Measurements from ENCODE around the gene MPV17L2. TPM values are rescaled to one million over a fixed set of nuclear protein-coding genes. Genes with fewer than 3 reads are reported as not detected.

MPV17L2 gene
- total and polyA plus RNA-seq, 7 experiments from 2014 or later = 4.8 to 15.5 (median 7.0) TPM

GRCh38 chr19:18230941-18231734 is 38.1 kb downstream of the MPV17L2 start:
- peaks cover 0 to 9% (median 3%) of the 10 kb centered on the region in 5 donors for H3K36me3 Mint-ChIP-seq
- H3K27ac Mint-ChIP-seq = no peak overlapping the region
- peaks cover 0 to 17% (median 9%) of the 10 kb centered on the region in 11 donors for H3K9me3 Mint-ChIP-seq
- no peak overlapping the region for H3K4me3 Mint-ChIP-seq
- DNase-seq (no peak), ATAC-seq (peak; percentile 50)
- Histone ChIP-seq H3K4me3 (ENCODE audit: low read length) (no peak overlapping the region), H3K9me3 (ENCODE audit: control insufficient read depth in 2 of 3, low read length in 3 of 3) (peaks cover 0 to 11% (median 0%) of the 10 kb centered on the region in 3 experiments), H3K27me3 (ENCODE audit: control insufficient read depth in 2 of 2, insufficient read depth in 2 of 2, low read length in 2 of 2) (peaks cover 5 to 27% of the 10 kb centered on the region in 2 donors), H3K36me3 (ENCODE audit: control insufficient read depth in 2 of 3, insufficient read depth in 3 of 3, low read length in 3 of 3) (no peaks in the 10 kb centered on the region), H3K27ac (ENCODE audit: low read depth, low read length) (no peak overlapping the region), H3K4me1 (ENCODE audit: control insufficient read depth in 2 of 2, insufficient read depth in 2 of 2, low read length in 2 of 2) (no peaks in the 10 kb centered on the region)
- ChIA-PET CTCF (interaction anchor here (0.9 kb wide), 1 partner anchor 60 kb away, joined by 3 read pairs; no protein-coding TSS in a partner anchor), POLR2A (interaction anchor here (0.7 kb wide), 1 partner anchor 671 kb away, joined by 3 read pairs; no protein-coding TSS in a partner anchor)
- intact Hi-C loops (cut with micrococcal nuclease) = no loop called here
- peaks cover 0 to 10% (median 6%) of the 10 kb centered on the region in 7 donors for H3K4me1 Mint-ChIP-seq
- peaks cover 61 to 73% (median 69%) of the 10 kb centered on the region in 5 donors for H3K27me3 Mint-ChIP-seq

- intact Hi-C loops (cut with micrococcal nuclease) = no loop called here
- POLR2A ChIA-PET = no interaction called here
These were observed 38.8 kb downstream of the MPV17L2 start for GRCh38 chr19:18231775-18232174.

GRCh38 chr19:18232540-18233223 is 39.7 kb downstream of the MPV17L2 start:
- H3K36me3 Mint-ChIP-seq = peaks cover 0 to 9% (median 6%) of the 10 kb centered on the region in 5 donors
- H3K9me3 Mint-ChIP-seq = peaks cover 0 to 17% (median 9%) of the 10 kb centered on the region in 11 donors
- Histone ChIP-seq H3K36me3 (ENCODE audit: control insufficient read depth in 2 of 3, insufficient read depth in 3 of 3, low read length in 3 of 3) (no peaks in the 10 kb centered on the region), H3K4me3 (ENCODE audit: low read length) (no peak overlapping the region), H3K27me3 (ENCODE audit: control insufficient read depth in 2 of 2, insufficient read depth in 2 of 2, low read length in 2 of 2) (peaks cover 0 to 19% of the 10 kb centered on the region in 2 donors), H3K9me3 (ENCODE audit: control insufficient read depth in 2 of 3, low read length in 3 of 3) (peaks cover 0 to 11% (median 0%) of the 10 kb centered on the region in 3 experiments), H3K4me1 (ENCODE audit: control insufficient read depth in 2 of 2, insufficient read depth in 2 of 2, low read length in 2 of 2) (no peaks in the 10 kb centered on the region), H3K27ac (ENCODE audit: low read depth, low read length) (no peak overlapping the region)
- POLR2A ChIA-PET = interaction anchor here (0.5 kb wide), 1 partner anchor 1432 kb away, joined by 4 read pairs; no protein-coding TSS in a partner anchor
- CTCF ChIA-PET = interaction anchor here (1.3 kb wide), 1 partner anchor 8 kb away, joined by 3 read pairs; no protein-coding TSS in a partner anchor
- DNase-seq (no peak), ATAC-seq (no peak)
- peaks cover 0 to 12% (median 0%) of the 10 kb centered on the region in 7 donors for H3K4me1 Mint-ChIP-seq
- H3K4me3 Mint-ChIP-seq = no peak overlapping the region
- intact Hi-C loops (cut with micrococcal nuclease) = no loop called here
- peaks cover 51 to 70% (median 62%) of the 10 kb centered on the region in 5 donors for H3K27me3 Mint-ChIP-seq
- no peak overlapping the region for H3K27ac Mint-ChIP-seq

More at GRCh38 chr19:18231775-18232174, 38.8 kb downstream of the MPV17L2 start:
- Histone ChIP-seq H3K27ac (ENCODE audit: low read depth, low read length) (no peak overlapping the region), H3K9me3 (ENCODE audit: control insufficient read depth in 2 of 3, low read length in 3 of 3) (peaks cover 0 to 11% (median 0%) of the 10 kb centered on the region in 3 experiments), H3K4me1 (ENCODE audit: control insufficient read depth in 2 of 2, insufficient read depth in 2 of 2, low read length in 2 of 2) (no peaks in the 10 kb centered on the region), H3K36me3 (ENCODE audit: control insufficient read depth in 2 of 3, insufficient read depth in 3 of 3, low read length in 3 of 3) (no peaks in the 10 kb centered on the region), H3K4me3 (ENCODE audit: low read length) (no peak overlapping the region), H3K27me3 (ENCODE audit: control insufficient read depth in 2 of 2, insufficient read depth in 2 of 2, low read length in 2 of 2) (peaks cover 5 to 27% of the 10 kb centered on the region in 2 donors)
- DNase-seq = no peak
- peaks cover 0 to 12% (median 5%) of the 10 kb centered on the region in 7 donors for H3K4me1 Mint-ChIP-seq
- CTCF ChIA-PET = no interaction called here
- ATAC-seq = no peak
- H3K4me3 Mint-ChIP-seq = no peak overlapping the region
- peaks cover 0 to 9% (median 6%) of the 10 kb centered on the region in 5 donors for H3K36me3 Mint-ChIP-seq
- H3K27ac Mint-ChIP-seq = no peak overlapping the region
- H3K9me3 Mint-ChIP-seq = peaks cover 0 to 17% (median 9%) of the 10 kb centered on the region in 11 donors
- peaks cover 60 to 75% (median 69%) of the 10 kb centered on the region in 5 donors for H3K27me3 Mint-ChIP-seq

DNA sequence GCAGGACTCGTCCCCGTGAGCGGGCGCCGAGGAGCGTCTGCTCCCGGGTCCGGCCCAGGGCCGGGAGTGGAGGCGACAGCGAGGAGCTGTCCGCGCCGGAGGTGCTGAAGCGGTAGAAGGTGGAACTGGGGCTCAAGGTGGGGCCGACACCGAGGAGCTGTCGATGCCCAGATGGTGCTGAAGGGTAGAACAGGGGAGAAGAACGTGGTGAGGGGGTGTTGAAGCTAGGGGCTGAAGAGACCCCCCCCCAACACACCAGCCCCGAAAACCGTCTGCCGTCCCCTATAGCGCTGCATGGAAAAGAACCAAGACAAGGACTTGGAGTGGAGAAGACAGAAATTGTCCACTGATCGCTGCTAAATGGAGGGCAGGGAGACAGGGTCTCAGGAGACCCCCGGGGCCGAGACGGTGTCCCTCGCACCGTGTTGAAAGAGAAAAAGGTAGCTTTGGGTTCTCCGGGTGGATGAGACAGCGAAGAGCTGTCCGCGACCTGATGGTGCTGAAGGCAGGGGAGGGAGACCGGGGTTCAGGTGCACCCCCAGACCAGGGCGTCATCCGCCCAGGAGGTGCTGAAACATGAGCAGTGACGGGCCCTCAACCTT is 40.3 kb downstream of the MPV17L2 start:
- Histone ChIP-seq H3K36me3 (ENCODE audit: control insufficient read depth in 2 of 3, insufficient read depth in 3 of 3, low read length in 3 of 3) (no peaks in the 10 kb centered on the region), H3K9me3 (ENCODE audit: control insufficient read depth in 2 of 3, low read length in 3 of 3) (peaks cover 0 to 11% (median 0%) of the 10 kb centered on the region in 3 experiments), H3K27me3 (ENCODE audit: control insufficient read depth in 2 of 2, insufficient read depth in 2 of 2, low read length in 2 of 2) (peaks cover 0 to 14% of the 10 kb centered on the region in 2 donors), H3K27ac (ENCODE audit: low read depth, low read length) (no peak overlapping the region), H3K4me1 (ENCODE audit: control insufficient read depth in 2 of 2, insufficient read depth in 2 of 2, low read length in 2 of 2) (no peaks in the 10 kb centered on the region), H3K4me3 (ENCODE audit: low read length) (no peak overlapping the region)
- DNase-seq = peak; percentile 27 to 74 (median 42)
- Mint-ChIP-seq H3K27ac (peak overlapping the region in 1 of 9 donors; percentile 39), H3K9me3 (peaks cover 0 to 17% (median 9%) of the 10 kb centered on the region in 11 donors), H3K4me3 (peak overlapping the region in 1 of 10 donors; percentile 39), H3K4me1 (peaks cover 0 to 12% (median 0%) of the 10 kb centered on the region in 7 donors), H3K36me3 (peaks cover 0 to 9% (median 6%) of the 10 kb centered on the region in 5 donors), H3K27me3 (peaks cover 46 to 65% (median 57%) of the 10 kb centered on the region in 5 donors)
- ChIA-PET CTCF (interaction anchor here (1.3 kb wide), 1 partner anchor 9 kb away, joined by 3 read pairs; no protein-coding TSS in a partner anchor), POLR2A (interaction anchor here (0.5 kb wide), 1 partner anchor 1431 kb away, joined by 4 read pairs; no protein-coding TSS in a partner anchor)
- intact Hi-C loops (cut with micrococcal nuclease) = no loop called here
- peak; percentile 71 for ATAC-seq

- no peak for ATAC-seq
- Mint-ChIP-seq H3K4me3 (no peak overlapping the region), H3K4me1 (peaks cover 0 to 12% (median 0%) of the 10 kb centered on the region in 7 donors), H3K9me3 (peaks cover 0 to 17% (median 9%) of the 10 kb centered on the region in 11 donors), H3K27ac (no peak overlapping the region), H3K36me3 (peaks cover 0 to 9% (median 6%) of the 10 kb centered on the region in 5 donors), H3K27me3 (peaks cover 47 to 65% (median 57%) of the 10 kb centered on the region in 5 donors)
- no peak overlapping the region for H3K4me3 ChIP-seq (ENCODE audit: low read length)
- no peak for DNase-seq
- intact Hi-C loops (cut with micrococcal nuclease) = no loop called here
- H3K4me1 ChIP-seq (ENCODE audit: control insufficient read depth in 2 of 2, insufficient read depth in 2 of 2, low read length in 2 of 2) = no peaks in the 10 kb centered on the region
- H3K9me3 ChIP-seq (ENCODE audit: control insufficient read depth in 2 of 3, low read length in 3 of 3) = peaks cover 0 to 11% (median 0%) of the 10 kb centered on the region in 3 experiments
- CTCF ChIA-PET = no interaction called here
- peaks cover 0 to 14% of the 10 kb centered on the region in 2 donors for H3K27me3 ChIP-seq (ENCODE audit: control insufficient read depth in 2 of 2, insufficient read depth in 2 of 2, low read length in 2 of 2)
- no peaks in the 10 kb centered on the region for H3K36me3 ChIP-seq (ENCODE audit: control insufficient read depth in 2 of 3, insufficient read depth in 3 of 3, low read length in 3 of 3)
- POLR2A ChIA-PET = no interaction called here
- H3K27ac ChIP-seq (ENCODE audit: low read depth, low read length) = no peak overlapping the region
These were observed 41.2 kb downstream of the MPV17L2 start for GRCh38 chr19:18234194-18234593.

DNA sequence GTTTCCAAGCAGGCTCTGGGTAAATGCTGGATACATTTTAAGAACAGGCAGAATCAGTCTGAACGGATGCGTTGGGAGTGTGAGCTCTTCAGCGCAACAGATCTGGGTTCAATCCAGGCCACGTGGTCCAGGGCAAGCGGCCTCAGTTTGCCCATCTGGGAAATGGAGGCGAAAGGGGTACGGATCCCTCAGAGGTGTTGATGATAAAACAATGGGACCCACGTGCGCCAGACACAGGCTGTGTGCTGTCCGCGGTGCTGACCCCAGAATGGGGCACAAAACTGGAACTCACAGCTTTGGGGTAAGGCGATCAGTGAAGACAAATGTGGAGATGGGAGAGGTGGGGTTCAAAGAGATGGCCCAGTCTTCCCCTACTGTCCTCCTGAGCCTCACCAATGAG is 46.3 kb downstream of the MPV17L2 start:
- Mint-ChIP-seq H3K4me3 (no peak overlapping the region), H3K9me3 (peaks cover 0 to 5% (median 0%) of the 10 kb centered on the region in 11 donors), H3K36me3 (peaks cover 0 to 3% (median 0%) of the 10 kb centered on the region in 5 donors), H3K4me1 (peaks cover 0 to 2% (median 0%) of the 10 kb centered on the region in 7 donors), H3K27ac (no peak overlapping the region), H3K27me3 (peaks cover 13 to 29% (median 22%) of the 10 kb centered on the region in 5 donors)
- H3K27me3 ChIP-seq (ENCODE audit: control insufficient read depth in 2 of 2, insufficient read depth in 2 of 2, low read length in 2 of 2) = peaks cover 0 to 6% of the 10 kb centered on the region in 2 donors
- ATAC-seq (no peak), DNase-seq (no peak)
- ChIA-PET POLR2A (no interaction called here), CTCF (no interaction called here)
- no peaks in the 10 kb centered on the region for H3K36me3 ChIP-seq (ENCODE audit: control insufficient read depth in 2 of 3, insufficient read depth in 3 of 3, low read length in 3 of 3)
- H3K27ac ChIP-seq (ENCODE audit: low read depth, low read length) = no peak overlapping the region
- intact Hi-C loops (cut with micrococcal nuclease) = no loop called here
- no peaks in the 10 kb centered on the region for H3K4me1 ChIP-seq (ENCODE audit: control insufficient read depth in 2 of 2, insufficient read depth in 2 of 2, low read length in 2 of 2)
- H3K4me3 ChIP-seq (ENCODE audit: low read length) = no peak overlapping the region
- no peaks in the 10 kb centered on the region for H3K9me3 ChIP-seq (ENCODE audit: control insufficient read depth in 2 of 3, low read length in 3 of 3)
